SKM-1 treated with dmso at 0.1 percent for 144 hours (cell line): ENCODE measurements around the gene CIRBP.

Experiments
- DNase-seq: peaks from one replicate; lab custom pipeline; 2025; ENCODE audit not compliant: unreplicated experiment; lab: John Stamatoyannopoulos, UW

The CIRBP gene

DNA sequence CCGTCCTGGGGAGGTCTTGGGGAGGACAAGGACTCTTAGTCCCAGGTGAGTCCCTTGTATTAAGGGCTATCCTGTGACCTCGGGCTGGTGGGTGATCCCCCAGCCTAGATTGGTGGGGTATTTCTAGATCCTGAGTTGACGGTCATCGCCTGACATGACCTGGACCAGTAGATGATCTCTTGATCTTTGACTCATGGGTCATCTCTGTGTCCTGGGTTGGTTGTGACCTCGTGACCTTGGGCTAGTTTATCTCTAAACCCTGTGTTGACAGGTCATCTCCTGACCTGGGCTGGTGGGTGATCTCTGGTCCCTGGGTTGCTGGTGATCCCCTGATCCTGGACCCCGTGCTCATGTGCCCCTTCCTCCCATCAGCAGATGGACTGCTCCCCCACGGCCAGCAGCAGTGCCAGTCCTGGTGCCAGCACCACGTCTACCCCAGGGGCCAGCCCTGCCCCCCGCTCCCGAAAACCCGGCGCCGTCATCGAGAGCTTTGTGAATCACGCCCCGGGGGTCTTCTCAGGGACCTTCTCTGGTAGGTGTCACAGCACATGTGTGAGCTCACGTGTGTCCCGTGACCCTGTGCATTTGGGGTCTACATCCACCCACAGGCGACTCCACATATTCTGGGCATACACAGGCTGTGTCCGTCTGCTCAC, 14.5 kb upstream of the CIRBP start:
- DNase-seq: no peak

DNA sequence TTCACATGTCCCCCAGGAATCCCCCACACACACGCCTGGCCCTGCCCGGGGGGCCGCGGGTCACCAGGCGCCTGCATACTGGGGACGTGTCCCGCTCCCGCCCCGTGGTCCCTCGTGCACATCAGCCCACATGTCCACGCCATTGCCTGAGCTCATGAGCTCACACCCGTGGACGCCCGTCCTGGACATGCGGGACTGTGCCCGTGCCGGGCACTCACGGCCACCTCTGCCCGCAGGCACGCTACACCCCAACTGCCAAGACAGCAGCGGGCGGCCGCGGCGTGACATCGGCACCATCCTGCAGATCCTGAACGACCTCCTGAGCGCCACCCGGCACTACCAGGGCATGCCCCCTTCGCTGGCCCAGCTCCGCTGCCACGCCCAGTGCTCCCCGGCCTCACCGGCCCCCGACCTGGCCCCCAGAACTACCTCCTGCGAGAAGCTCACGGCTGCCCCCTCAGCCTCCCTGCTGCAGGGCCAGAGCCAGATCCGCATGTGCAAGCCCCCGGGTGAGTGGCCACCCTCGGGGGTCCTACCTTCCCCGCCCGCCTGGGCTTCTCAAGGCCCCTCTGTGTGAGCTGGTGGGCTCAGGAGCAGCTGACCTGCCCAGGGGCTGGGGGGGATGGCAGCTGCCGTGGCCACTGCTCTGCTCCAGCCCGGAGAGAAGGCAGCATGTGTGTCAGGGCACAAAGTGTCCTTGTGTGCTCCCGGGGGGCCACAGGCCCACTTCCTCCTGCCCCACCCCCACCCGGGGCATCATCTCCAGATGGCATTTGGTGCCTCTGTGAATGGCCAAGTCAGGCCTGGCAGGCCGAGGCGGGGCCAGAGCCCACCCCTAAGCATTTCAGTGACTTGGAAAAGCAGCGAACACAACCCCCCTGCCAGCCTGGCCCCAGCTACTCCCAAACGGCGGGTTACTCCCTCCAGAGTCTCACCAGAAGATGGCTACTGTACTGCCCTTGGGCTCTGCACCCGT, 13.7 kb upstream of the CIRBP start:
- no peak for DNase-seq

DNA sequence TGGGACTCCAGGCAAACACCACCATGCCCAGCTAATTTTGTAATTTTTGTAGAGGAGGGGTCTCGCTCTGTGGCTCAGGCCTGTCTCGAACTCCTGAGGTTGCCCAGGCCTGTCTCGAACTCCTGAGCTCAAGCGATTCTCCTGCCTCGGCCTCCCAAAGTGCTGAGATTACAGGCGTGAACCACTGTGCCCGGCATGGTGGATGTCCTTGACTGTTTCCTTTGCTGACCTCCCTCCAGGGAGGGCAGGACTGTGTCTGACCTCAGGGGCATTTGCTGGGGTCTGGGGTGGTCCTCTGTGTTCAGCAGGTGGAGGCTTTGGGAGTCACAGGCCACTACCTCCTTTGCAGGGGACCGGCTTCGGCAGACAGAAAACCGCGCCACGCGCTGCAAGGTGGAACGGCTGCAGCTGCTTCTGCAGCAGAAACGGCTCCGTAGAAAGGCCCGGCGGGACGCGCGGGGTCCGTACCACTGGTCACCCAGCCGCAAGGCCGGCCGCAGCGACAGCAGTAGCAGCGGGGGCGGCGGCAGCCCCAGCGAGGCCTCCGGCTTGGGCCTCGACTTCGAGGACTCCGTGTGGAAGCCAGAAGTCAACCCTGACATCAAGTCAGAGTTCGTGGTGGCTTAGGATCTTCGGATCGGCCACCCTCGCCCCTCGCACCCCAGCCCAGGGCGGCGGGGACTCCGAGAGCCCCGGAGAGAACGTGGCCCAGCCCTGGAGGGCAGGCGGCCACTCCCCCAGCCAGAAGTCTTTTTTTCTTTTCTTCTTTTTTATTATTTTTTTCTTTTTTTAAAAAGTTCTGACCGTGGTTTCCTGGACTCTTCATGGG, 12.3 kb upstream of the CIRBP start:
- DNase-seq: no peak

DNA sequence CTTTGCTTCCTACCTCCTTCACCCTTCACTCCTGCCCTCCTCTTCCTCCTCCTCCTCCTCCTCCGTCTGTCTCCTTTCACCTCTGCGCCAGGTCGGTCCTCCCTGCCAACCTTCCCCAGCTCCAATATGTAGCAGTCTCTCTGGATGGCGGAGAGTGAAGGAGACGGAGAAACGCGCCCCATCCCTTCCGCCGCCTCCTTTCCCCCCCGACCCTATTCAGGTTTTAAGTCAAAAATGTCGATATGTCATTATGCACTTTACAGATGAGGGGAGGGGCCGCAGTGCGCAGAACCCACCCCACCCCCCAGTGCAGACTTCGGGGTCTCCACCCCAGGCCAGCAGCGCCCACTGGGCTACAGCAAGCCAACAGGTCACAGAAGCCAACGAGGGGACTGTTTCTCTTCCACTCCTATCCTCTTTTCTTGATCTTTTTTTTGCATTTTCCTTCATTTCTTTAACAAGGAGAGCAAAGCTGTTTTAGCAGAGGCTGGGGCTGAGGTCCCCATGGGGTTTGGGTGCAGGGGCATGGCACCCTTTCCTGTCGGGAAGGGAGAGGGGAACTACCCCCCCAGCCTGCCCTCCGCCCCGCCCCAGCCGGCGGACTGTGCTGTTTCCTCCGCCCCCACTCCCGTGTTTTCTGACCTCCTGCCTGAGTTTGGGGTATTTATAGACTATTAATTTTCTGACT, 11.5 kb upstream of the CIRBP start:
- DNase-seq: no peak

GRCh38 chr19:1258163-1258492, 11.0 kb upstream of the CIRBP start:
- no peak for DNase-seq

GRCh38 chr19:1258707-1259205, 10.4 kb upstream of the CIRBP start:
- DNase-seq: no peak

DNA sequence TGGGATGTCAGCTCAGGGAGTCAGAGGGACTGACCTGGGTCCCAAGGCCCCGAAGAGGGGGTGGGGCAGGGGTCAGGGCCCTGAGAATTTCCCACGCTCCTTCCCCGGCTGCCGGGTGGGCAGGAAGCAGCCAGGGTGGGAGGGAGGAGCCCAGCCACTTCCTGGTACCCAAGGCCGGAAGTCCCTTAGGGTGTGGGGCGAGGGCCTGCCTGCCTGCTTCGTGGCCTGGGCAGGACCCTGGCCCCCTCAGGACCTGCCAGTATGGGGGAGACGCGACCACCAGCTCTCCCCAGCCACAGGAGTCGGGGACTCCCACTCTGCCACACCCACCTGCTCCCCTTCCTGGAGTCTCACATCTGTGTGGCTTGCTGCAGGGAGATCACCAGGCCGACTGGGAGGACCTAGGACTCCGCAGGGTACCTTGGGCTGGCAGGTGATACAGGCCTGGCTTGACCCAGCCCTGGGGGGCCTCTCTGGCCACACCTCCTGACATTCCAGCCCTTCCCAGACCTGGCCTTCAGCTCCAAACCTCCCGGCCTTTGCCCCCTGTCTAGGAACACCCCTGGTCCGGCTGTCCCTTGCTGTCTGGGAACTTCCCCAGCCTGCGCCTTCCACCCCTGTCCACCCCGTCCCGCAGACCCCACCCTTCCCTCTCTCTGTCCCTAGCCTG, 9.8 kb upstream of the CIRBP start:
- peak; percentile 60 for DNase-seq

GRCh38 chr19:1259876-1260748, 9.0 kb upstream of the CIRBP start:
- no peak for DNase-seq

GRCh38 chr19:1260749-1261537, 8.2 kb upstream of the CIRBP start:
- DNase-seq: peak; percentile 93

DNA sequence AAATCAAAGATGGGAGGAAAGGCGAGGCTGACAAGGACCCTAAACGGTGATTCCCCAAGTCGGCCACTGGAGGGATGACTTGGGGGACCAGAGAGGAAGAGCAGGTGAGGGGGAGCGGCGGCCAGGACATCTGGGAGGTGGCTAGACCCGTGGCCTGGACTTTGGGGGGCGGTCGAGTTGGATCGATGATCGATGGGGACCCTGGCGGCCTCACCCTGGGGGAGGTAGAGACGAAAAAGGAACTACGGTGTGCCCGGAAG, 7.7 kb upstream of the CIRBP start:
- peak; percentile 15 for DNase-seq

GRCh38 chr19:1261798-1262622, 7.1 kb upstream of the CIRBP start:
- no peak for DNase-seq

DNA sequence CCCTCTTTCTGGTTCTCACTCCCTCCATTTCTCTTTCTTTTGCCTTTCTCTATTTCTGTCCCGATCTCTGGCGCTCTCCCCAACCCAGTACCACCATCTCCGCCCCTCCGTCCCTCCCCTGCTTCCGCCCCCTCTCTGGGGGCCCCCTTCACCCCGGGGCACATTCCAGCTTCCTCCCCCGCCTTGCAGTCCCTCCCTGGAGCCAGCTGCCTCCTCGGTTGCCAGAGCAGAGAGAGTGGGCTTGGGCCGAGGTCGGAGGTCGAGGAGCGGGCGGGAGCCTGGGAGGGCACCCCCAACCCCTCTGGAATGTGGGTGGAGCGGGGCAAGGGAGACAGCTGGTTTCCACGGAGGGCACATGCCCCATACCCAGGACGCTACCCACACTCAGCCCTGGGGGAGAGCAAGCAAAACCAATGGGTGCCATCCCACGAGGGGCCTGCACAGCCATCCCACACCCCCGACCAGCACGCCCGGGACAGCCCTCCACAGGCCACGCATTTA, 6.5 kb upstream of the CIRBP start:
- no peak for DNase-seq

- DNase-seq: no peak
Measured at GRCh38 chr19:1263188-1263587, 5.9 kb upstream of the CIRBP start.

GRCh38 chr19:1264801-1265614, 4.1 kb upstream of the CIRBP start:
- DNase-seq: no peak

DNA sequence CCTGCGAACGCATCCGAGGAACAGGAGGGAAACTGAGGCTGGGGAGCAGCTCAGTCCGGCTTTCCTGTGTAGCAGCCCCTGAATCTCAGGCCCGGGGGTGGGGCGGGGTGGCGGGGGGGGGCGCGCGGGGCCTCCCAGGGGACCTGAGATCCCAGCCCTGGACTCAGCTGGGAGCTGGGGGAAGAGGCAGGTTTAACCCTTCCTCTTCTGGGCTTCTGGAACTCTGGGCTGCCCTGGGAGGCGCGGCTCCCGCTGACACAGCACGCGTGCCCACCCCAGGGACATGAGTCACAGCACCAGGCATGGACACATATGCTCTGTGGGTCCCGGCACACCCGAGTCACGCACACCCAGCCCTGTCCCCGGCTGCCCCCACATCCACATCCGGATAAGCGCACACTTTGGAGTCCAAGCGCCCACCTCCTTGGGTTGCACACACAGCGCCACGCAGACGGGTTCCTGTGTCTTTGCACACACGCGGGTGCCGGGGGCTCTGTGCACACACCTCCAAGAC, 3.5 kb upstream of the CIRBP start:
- DNase-seq: no peak

DNA sequence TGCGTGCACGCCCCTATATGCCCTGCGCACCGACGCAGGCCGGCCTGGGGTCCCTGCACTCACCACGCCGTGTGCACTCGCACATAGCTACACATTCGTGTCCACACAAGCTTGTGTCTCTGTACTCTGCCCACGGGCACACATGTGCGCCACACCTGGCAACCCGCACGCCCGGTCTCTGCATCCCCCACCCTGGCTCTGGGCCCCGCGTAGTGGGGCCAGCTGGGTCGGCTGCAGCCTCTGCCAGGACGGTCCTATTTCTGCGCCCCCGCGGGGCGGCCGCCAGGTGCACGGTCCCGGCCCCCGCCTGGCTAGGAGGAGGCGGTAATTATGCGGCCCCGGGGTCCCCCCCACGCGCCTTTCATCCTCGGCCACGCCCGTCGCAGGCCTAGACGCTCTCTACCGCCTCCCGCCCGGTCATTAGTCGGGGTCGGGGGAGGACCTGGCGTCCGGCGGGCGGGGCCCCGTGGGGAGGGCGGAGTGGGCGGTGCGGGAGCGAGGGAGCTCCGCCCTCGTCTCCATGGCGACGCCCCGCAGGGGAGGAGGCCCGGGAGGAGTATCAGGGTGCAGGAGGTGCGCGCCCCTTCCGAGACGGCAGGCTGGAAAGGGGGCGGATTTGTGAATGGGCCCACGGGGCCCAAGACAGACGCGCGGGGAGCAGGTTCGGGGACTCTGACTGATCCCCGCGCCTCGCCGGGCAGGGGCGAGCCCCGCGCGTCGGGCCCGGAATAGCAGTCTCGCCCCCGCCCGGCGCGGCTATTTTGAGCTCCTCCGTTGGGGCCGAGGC, 2.8 kb upstream of the CIRBP start:
- peak; percentile 81 for DNase-seq
